ENCODE measurements around the gene OBSCN. TPM values are rescaled to one million over a fixed set of nuclear protein-coding genes. Genes with fewer than 3 reads are reported as not detected.

Gene OBSCN
- total RNA-seq, 1 donor from 2014 or later, result 17.5 TPM

- peak; percentile 22 for DNase-seq (ENCODE audit: low read depth)
- H3K9me3 Mint-ChIP-seq (ENCODE audit: unreplicated experiment), result no peaks in the 10 kb centered on the region
- H3K36me3 Mint-ChIP-seq (ENCODE audit: low read depth, unreplicated experiment), result peaks cover 8% of the 10 kb centered on the region
- FAIRE-seq, result no peak
- H3K9ac ChIP-seq (ENCODE audit: low read length), result no peak overlapping the region
- no peaks in the 10 kb centered on the region for H4K20me1 ChIP-seq (ENCODE audit: insufficient read depth, low read length)
- no peak overlapping the region for H2AFZ ChIP-seq (ENCODE audit: low read depth, low read length)
- no peaks in the 10 kb centered on the region for H3K27me3 ChIP-seq (ENCODE audit: insufficient read depth, low read length)
- no peaks in the 10 kb centered on the region for H3K79me2 ChIP-seq (ENCODE audit: insufficient read depth, low read length)
- H3K4me1 ChIP-seq (ENCODE audit: insufficient read depth, low read length), result no peaks in the 10 kb centered on the region
- no peak overlapping the region for H3K4me2 ChIP-seq (ENCODE audit: low read length)
- H3K27ac Mint-ChIP-seq (ENCODE audit: unreplicated experiment), result no peak overlapping the region
- TF ChIP-seq EZH2 (IDR thresholded peaks at IDR 0.05; ENCODE audit: insufficient read depth, low read length), result no peak
- no peak for TF ChIP-seq CTCF (IDR thresholded peaks at IDR 0.05; ENCODE audit: insufficient read depth, low read depth, low read length)
- no peaks in the 10 kb centered on the region for H3K27me3 Mint-ChIP-seq (ENCODE audit: low read depth, unreplicated experiment)
- H3K4me3 ChIP-seq (ENCODE audit: insufficient read depth, low read depth, low read length), result no peak overlapping the region
- H3K9me3 ChIP-seq (ENCODE audit: insufficient read depth, low read depth, low read length), result no peaks in the 10 kb centered on the region
- H3K27ac ChIP-seq (ENCODE audit: low read depth, low read length), result no peak overlapping the region
- H3K4me1 Mint-ChIP-seq (ENCODE audit: low read depth, unreplicated experiment), result peaks cover 3% of the 10 kb centered on the region
- H3K36me3 ChIP-seq (ENCODE audit: insufficient read depth, low read length), result no peaks in the 10 kb centered on the region
- no peak overlapping the region for H3K4me3 Mint-ChIP-seq (ENCODE audit: unreplicated experiment)
These were observed 62.2 kb downstream of the OBSCN start for GRCh38 chr1:228270032-228270431.

- H3K27ac ChIP-seq (ENCODE audit: low read depth, low read length), result no peak overlapping the region
- H3K4me3 Mint-ChIP-seq (ENCODE audit: unreplicated experiment), result no peak overlapping the region
- H3K27ac Mint-ChIP-seq (ENCODE audit: unreplicated experiment), result no peak overlapping the region
These were observed 63.9 kb downstream of the OBSCN start for GRCh38 chr1:228271701-228272251.

More at GRCh38 chr1:228271701-228272251, 63.9 kb downstream of the OBSCN start:
- H3K4me1 ChIP-seq (ENCODE audit: insufficient read depth, low read length), result peaks cover 8% of the 10 kb centered on the region
- H3K4me1 Mint-ChIP-seq (ENCODE audit: low read depth, unreplicated experiment), result peaks cover 3% of the 10 kb centered on the region
- no peak overlapping the region for H3K4me2 ChIP-seq (ENCODE audit: low read length)
- H3K27me3 ChIP-seq (ENCODE audit: insufficient read depth, low read length), result no peaks in the 10 kb centered on the region
- no peak overlapping the region for H3K4me3 ChIP-seq (ENCODE audit: insufficient read depth, low read depth, low read length)
- H4K20me1 ChIP-seq (ENCODE audit: insufficient read depth, low read length), result no peaks in the 10 kb centered on the region
- H3K36me3 ChIP-seq (ENCODE audit: insufficient read depth, low read length), result no peaks in the 10 kb centered on the region
- TF ChIP-seq CTCF (IDR thresholded peaks at IDR 0.05; ENCODE audit: insufficient read depth, low read depth, low read length) (no peak), EZH2 (IDR thresholded peaks at IDR 0.05; ENCODE audit: insufficient read depth, low read length) (no peak)
- no peaks in the 10 kb centered on the region for H3K9me3 Mint-ChIP-seq (ENCODE audit: unreplicated experiment)
- DNase-seq (ENCODE audit: low read depth) (no peak), FAIRE-seq (no peak)
- no peak overlapping the region for H2AFZ ChIP-seq (ENCODE audit: low read depth, low read length)
- H3K9me3 ChIP-seq (ENCODE audit: insufficient read depth, low read depth, low read length), result no peaks in the 10 kb centered on the region
- H3K9ac ChIP-seq (ENCODE audit: low read length), result no peak overlapping the region
- H3K36me3 Mint-ChIP-seq (ENCODE audit: low read depth, unreplicated experiment), result peaks cover 8% of the 10 kb centered on the region
- H3K27me3 Mint-ChIP-seq (ENCODE audit: low read depth, unreplicated experiment), result no peaks in the 10 kb centered on the region
- no peaks in the 10 kb centered on the region for H3K79me2 ChIP-seq (ENCODE audit: insufficient read depth, low read length)
